Measurements from ENCODE around the gene CHSY3.

Gene CHSY3

GRCh38 chr5:129858131-129858675 lies 46.1 kb upstream of the CHSY3 start:
- no peaks in the 10 kb centered on the region for H3K9me2 ChIP-seq (ENCODE audit: low read depth, low read length)
- no peaks in the 10 kb centered on the region for H3K79me2 ChIP-seq (ENCODE audit: insufficient read depth, low read length)
- no peak overlapping the region for H3K27ac ChIP-seq (ENCODE audit: low read depth, low read length, poor library complexity, severe bottlenecking)

GRCh38 chr5:129884322-129884721 lies 19.9 kb upstream of the CHSY3 start:
- no peaks in the 10 kb centered on the region for H3K36me3 ChIP-seq (ENCODE audit: insufficient read depth, low read length)
- no peaks in the 10 kb centered on the region for H3K9me2 ChIP-seq (ENCODE audit: low read depth, low read length)
- no peak overlapping the region for H3K27ac ChIP-seq (ENCODE audit: low read depth, low read length, poor library complexity, severe bottlenecking)
- no peaks in the 10 kb centered on the region for H4K20me1 ChIP-seq (ENCODE audit: insufficient read depth, low read length)
- no peak for TF ChIP-seq EZH2 (IDR thresholded peaks at IDR 0.05; ENCODE audit: borderline replicate concordance, low read length)
- TF ChIP-seq, protein P1, sequence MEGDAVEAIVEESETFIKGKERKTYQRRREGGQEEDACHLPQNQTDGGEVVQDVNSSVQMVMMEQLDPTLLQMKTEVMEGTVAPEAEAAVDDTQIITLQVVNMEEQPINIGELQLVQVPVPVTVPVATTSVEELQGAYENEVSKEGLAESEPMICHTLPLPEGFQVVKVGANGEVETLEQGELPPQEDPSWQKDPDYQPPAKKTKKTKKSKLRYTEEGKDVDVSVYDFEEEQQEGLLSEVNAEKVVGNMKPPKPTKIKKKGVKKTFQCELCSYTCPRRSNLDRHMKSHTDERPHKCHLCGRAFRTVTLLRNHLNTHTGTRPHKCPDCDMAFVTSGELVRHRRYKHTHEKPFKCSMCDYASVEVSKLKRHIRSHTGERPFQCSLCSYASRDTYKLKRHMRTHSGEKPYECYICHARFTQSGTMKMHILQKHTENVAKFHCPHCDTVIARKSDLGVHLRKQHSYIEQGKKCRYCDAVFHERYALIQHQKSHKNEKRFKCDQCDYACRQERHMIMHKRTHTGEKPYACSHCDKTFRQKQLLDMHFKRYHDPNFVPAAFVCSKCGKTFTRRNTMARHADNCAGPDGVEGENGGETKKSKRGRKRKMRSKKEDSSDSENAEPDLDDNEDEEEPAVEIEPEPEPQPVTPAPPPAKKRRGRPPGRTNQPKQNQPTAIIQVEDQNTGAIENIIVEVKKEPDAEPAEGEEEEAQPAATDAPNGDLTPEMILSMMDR (IDR thresholded peaks at IDR 0.05; ENCODE audit: low read length) = no peak
- no peak overlapping the region for H3K4me3 ChIP-seq (ENCODE audit: low read depth, low read length, poor library complexity, severe bottlenecking)
- no peaks in the 10 kb centered on the region for H3F3A ChIP-seq (ENCODE audit: insufficient read depth, low read length)
- H3K4me2 ChIP-seq (ENCODE audit: low read length) = no peak overlapping the region
- no peaks in the 10 kb centered on the region for H3K27me3 ChIP-seq (ENCODE audit: insufficient read depth, low read length)
- no peaks in the 10 kb centered on the region for H3K9me3 ChIP-seq (ENCODE audit: low read length)
- no peak overlapping the region for H3K9ac ChIP-seq (ENCODE audit: low read length)
- no peak overlapping the region for H2AFZ ChIP-seq (ENCODE audit: low read length)
- H3K79me2 ChIP-seq (ENCODE audit: insufficient read depth, low read length) = no peaks in the 10 kb centered on the region
- H3K4me1 ChIP-seq (ENCODE audit: insufficient read depth, low read length, severe bottlenecking) = no peaks in the 10 kb centered on the region

More at GRCh38 chr5:129858131-129858675, 46.1 kb upstream of the CHSY3 start:
- no peaks in the 10 kb centered on the region for H3K4me1 ChIP-seq (ENCODE audit: insufficient read depth, low read length, severe bottlenecking)
- H3K9ac ChIP-seq (ENCODE audit: low read length) = no peak overlapping the region
- no peak overlapping the region for H3K4me2 ChIP-seq (ENCODE audit: low read length)
- H3K9me3 ChIP-seq (ENCODE audit: low read length) = no peaks in the 10 kb centered on the region
- no peaks in the 10 kb centered on the region for H3F3A ChIP-seq (ENCODE audit: insufficient read depth, low read length)
- H2AFZ ChIP-seq (ENCODE audit: low read length) = no peak overlapping the region
- H4K20me1 ChIP-seq (ENCODE audit: insufficient read depth, low read length) = no peaks in the 10 kb centered on the region
- TF ChIP-seq, protein P1 (IDR thresholded peaks at IDR 0.05; ENCODE audit: low read length) = no peak
- no peak for TF ChIP-seq EZH2 (IDR thresholded peaks at IDR 0.05; ENCODE audit: borderline replicate concordance, low read length)
- no peaks in the 10 kb centered on the region for H3K36me3 ChIP-seq (ENCODE audit: insufficient read depth, low read length)
- no peak overlapping the region for H3K4me3 ChIP-seq (ENCODE audit: low read depth, low read length, poor library complexity, severe bottlenecking)
- H3K27me3 ChIP-seq (ENCODE audit: insufficient read depth, low read length) = no peaks in the 10 kb centered on the region

- H4K20me1 ChIP-seq (ENCODE audit: insufficient read depth, low read length) = no peaks in the 10 kb centered on the region
- no peaks in the 10 kb centered on the region for H3K9me2 ChIP-seq (ENCODE audit: low read depth, low read length)
- TF ChIP-seq, protein P1 (IDR thresholded peaks at IDR 0.05; ENCODE audit: low read length) = peak; percentile 22; the same call in 1 of the 2 replicates
- TF ChIP-seq EZH2 (IDR thresholded peaks at IDR 0.05; ENCODE audit: borderline replicate concordance, low read length) = no peak
- no peaks in the 10 kb centered on the region for H3K4me1 ChIP-seq (ENCODE audit: insufficient read depth, low read length, severe bottlenecking)
- H3F3A ChIP-seq (ENCODE audit: insufficient read depth, low read length) = no peaks in the 10 kb centered on the region
- no peak overlapping the region for H3K4me2 ChIP-seq (ENCODE audit: low read length)
- no peak overlapping the region for H3K9ac ChIP-seq (ENCODE audit: low read length)
- H3K4me3 ChIP-seq (ENCODE audit: low read depth, low read length, poor library complexity, severe bottlenecking) = no peak overlapping the region
- H2AFZ ChIP-seq (ENCODE audit: low read length) = no peak overlapping the region
- H3K36me3 ChIP-seq (ENCODE audit: insufficient read depth, low read length) = no peaks in the 10 kb centered on the region
- no peaks in the 10 kb centered on the region for H3K79me2 ChIP-seq (ENCODE audit: insufficient read depth, low read length)
- no peak overlapping the region for H3K27ac ChIP-seq (ENCODE audit: low read depth, low read length, poor library complexity, severe bottlenecking)
- H3K27me3 ChIP-seq (ENCODE audit: insufficient read depth, low read length) = no peaks in the 10 kb centered on the region
- H3K9me3 ChIP-seq (ENCODE audit: low read length) = no peaks in the 10 kb centered on the region
Observed at GRCh38 chr5:129899454-129899853, 4.8 kb upstream of the CHSY3 start.

Measured in OCI-LY1 (cell line).